ENCODE measurements around the gene NPEPL1.

NPEPL1 gene

GRCh38 chr20:58762120-58762519 is 69.5 kb downstream of the NPEPL1 start:
- DNase-seq (ENCODE audit: low spot score): no peak

GRCh38 chr20:58763076-58763475 is 70.5 kb downstream of the NPEPL1 start:
- DNase-seq (ENCODE audit: low spot score): no peak
